H9 (cell line): ENCODE results near the gene NAA25. TPM values are rescaled to one million over a fixed set of nuclear protein-coding genes. Genes with fewer than 3 reads are reported as not detected.

Experiments
- DNase-seq: peaks from one replicate; pipeline ENCODE4 v3.0.0-alpha.2; 2017
- H2AFZ ChIP-seq: one replicate; pipeline ENCODE4 v1.6.1; 2013; ENCODE audit warnings: mild to moderate bottlenecking, low read length, control low read depth, moderate library complexity
- H2AK5ac ChIP-seq: 2 replicates; pipeline ENCODE4 v1.6.1; 2013; ENCODE audit warnings: low read length, control low read depth, mixed read lengths; ENCODE audit not compliant: insufficient read length
- H2BK120ac ChIP-seq: one replicate; pipeline ENCODE4 v1.6.1; 2013; ENCODE audit warnings: low read depth, mild to moderate bottlenecking, low read length, control low read depth, inconsistent platforms; ENCODE audit not compliant: poor library complexity, severe bottlenecking
- H2BK12ac ChIP-seq: 2 replicates; pipeline ENCODE4 v1.6.1; 2013; ENCODE audit warnings: low read length, control low read depth, mixed read lengths, low read depth; ENCODE audit not compliant: insufficient read length
- H2BK15ac ChIP-seq: 2 replicates; pipeline ENCODE4 v1.6.1; 2013; ENCODE audit warnings: low read depth, low read length, control low read depth
- H2BK20ac ChIP-seq: one replicate; pipeline ENCODE4 v1.6.1; 2013; ENCODE audit warnings: low read depth, mild to moderate bottlenecking, low read length, control low read depth, inconsistent platforms; ENCODE audit not compliant: poor library complexity, severe bottlenecking
- H2BK5ac ChIP-seq: 2 replicates; pipeline ENCODE4 v1.6.1; 2013; ENCODE audit warnings: low read length, control low read depth, mixed read lengths; ENCODE audit not compliant: insufficient read length
- H3K14ac ChIP-seq: 2 replicates; pipeline ENCODE4 v1.6.1; 2013; ENCODE audit warnings: low read length, control low read depth; ENCODE audit not compliant: insufficient read depth
- H3K18ac ChIP-seq: 2 replicates; pipeline ENCODE4 v1.6.1; 2013; ENCODE audit warnings: low read depth, mild to moderate bottlenecking, mixed read lengths, low read length, control low read depth; ENCODE audit not compliant: insufficient read length
- H3K23ac ChIP-seq: 2 replicates; pipeline ENCODE4 v1.6.1; 2013; ENCODE audit warnings: low read length, control low read depth, mixed read lengths, low read depth; ENCODE audit not compliant: insufficient read length
- H3K23me2 ChIP-seq: 2 replicates; pipeline ENCODE4 v1.6.1; 2013; ENCODE audit warnings: low read depth, mild to moderate bottlenecking, mixed read lengths, low read length, control low read depth; ENCODE audit not compliant: insufficient read length, poor library complexity, severe bottlenecking
- H3K27ac ChIP-seq: 2 replicates; pipeline ENCODE4 v1.5.1; 2013; ENCODE audit warnings: low read length, control low read depth, mixed read lengths, low read depth; ENCODE audit not compliant: insufficient read length
- H3K27me3 ChIP-seq: 2 replicates; pipeline ENCODE4 v1.6.1; 2013; ENCODE audit warnings: low read length, control low read depth, inconsistent platforms; ENCODE audit not compliant: insufficient read depth
- H3K4ac ChIP-seq: 2 replicates; pipeline ENCODE4 v1.6.1; 2013; ENCODE audit warnings: low read depth, mild to moderate bottlenecking, control low read depth, inconsistent platforms, low read length, moderate library complexity
- H3K4me1 ChIP-seq: 2 replicates; pipeline ENCODE4 v1.6.1; 2013; ENCODE audit warnings: low read length, control low read depth, inconsistent platforms; ENCODE audit not compliant: insufficient read depth
- H3K4me2 ChIP-seq: 2 replicates; pipeline ENCODE4 v1.6.1; 2013; ENCODE audit warnings: low read length, control low read depth, mixed read lengths; ENCODE audit not compliant: insufficient read length, insufficient read depth
- H3K56ac ChIP-seq: 2 replicates; pipeline ENCODE4 v1.6.1; 2013; ENCODE audit warnings: low read depth, mild to moderate bottlenecking, mixed read lengths, low read length, control low read depth; ENCODE audit not compliant: insufficient read length
- H3K79me1 ChIP-seq: 2 replicates; pipeline ENCODE4 v1.6.1; 2013; ENCODE audit warnings: low read depth, mild to moderate bottlenecking, moderate library complexity, low read length, control low read depth, inconsistent platforms; ENCODE audit not compliant: insufficient read depth, poor library complexity, severe bottlenecking
- H3K79me2 ChIP-seq: 2 replicates; pipeline ENCODE4 v1.6.1; 2013; ENCODE audit warnings: low read length, control low read depth, inconsistent platforms; ENCODE audit not compliant: insufficient read depth
- H3K9ac ChIP-seq: 2 replicates; pipeline ENCODE4 v1.6.1; 2013; ENCODE audit warnings: low read length, control low read depth, mixed read lengths; ENCODE audit not compliant: insufficient read length; ENCODE audit errors: extremely low read depth
- H3K9me3 ChIP-seq: one replicate; pipeline ENCODE4 v1.6.1; 2013; ENCODE audit warnings: low read depth, low read length, inconsistent platforms; ENCODE audit not compliant: control insufficient read depth
- H3T11ph ChIP-seq: one replicate; pipeline ENCODE4 v1.6.1; 2013; ENCODE audit warnings: mild to moderate bottlenecking, low read length, control low read depth, inconsistent platforms
- H4K20me1 ChIP-seq: one replicate; pipeline ENCODE4 v1.6.1; 2013; ENCODE audit not compliant: control insufficient read depth, insufficient read length, insufficient read depth
- H4K5ac ChIP-seq: 2 replicates; pipeline ENCODE4 v1.6.1; 2013; ENCODE audit warnings: low read depth, mild to moderate bottlenecking, mixed read lengths, low read length, control low read depth; ENCODE audit not compliant: insufficient read length
- H4K8ac ChIP-seq: replicated peaks from 2 replicates; pipeline ENCODE4 v1.6.1; 2013; ENCODE audit warnings: low read length, control low read depth, mixed read lengths, low read depth; ENCODE audit not compliant: insufficient read length
- H4K91ac ChIP-seq: 2 replicates; pipeline ENCODE4 v1.6.1; 2013; ENCODE audit warnings: low read depth, mild to moderate bottlenecking, moderate library complexity, mixed read lengths, low read length, control low read depth; ENCODE audit not compliant: insufficient read length
- H3K27ac Mint-ChIP-seq, 3 experiments: 2 replicates in 2 of 3; 3 replicates in 1 of 3; pipeline ENCODE4 v1.8.0; 2020 to 2021; ENCODE audit warnings: mixed read lengths in 3 of 3, mild to moderate bottlenecking in 1 of 3, moderate library complexity in 1 of 3
- H3K27me3 Mint-ChIP-seq: 2 replicates; pipeline ENCODE4 v1.8.0; 2021; ENCODE audit warnings: low read depth, mild to moderate bottlenecking, moderate library complexity, mixed read lengths
- H3K36me3 Mint-ChIP-seq, 3 experiments: 2 replicates in 2 of 3; 3 replicates in 1 of 3; pipeline ENCODE4 v1.8.0; 2020 to 2021; ENCODE audit warnings: low read depth in 3 of 3, mixed read lengths in 3 of 3; ENCODE audit not compliant: insufficient read depth in 1 of 3
- H3K4me1 Mint-ChIP-seq, 2 experiments: 2 replicates each; pipeline ENCODE4 v1.8.0; 2020; ENCODE audit warnings: mixed read lengths in 2 of 2
- H3K4me3 Mint-ChIP-seq, 2 experiments: 2 replicates in 1 of 2; 3 replicates in 1 of 2; pipeline ENCODE4 v1.8.0; 2020 to 2021; ENCODE audit warnings: mild to moderate bottlenecking in 2 of 2, mixed read lengths in 2 of 2, moderate library complexity in 1 of 2
- H3K9me3 Mint-ChIP-seq, 2 experiments: 2 replicates in 1 of 2; 3 replicates in 1 of 2; pipeline ENCODE4 v1.8.0; 2020; ENCODE audit warnings: mild to moderate bottlenecking in 2 of 2, mixed read lengths in 2 of 2, moderate library complexity in 1 of 2
- WGBS: extraction: QIAGEN DNeasy Blood & Tissue Kit; methylation state at CpG from one replicate; pipeline ENCODE4 v1.1.7; 2013; ENCODE audit warnings: missing lambda C conversion rate, low lambda C conversion rate, mixed read lengths; ENCODE audit not compliant: insufficient read length; ENCODE audit errors: extremely low coverage; 5-methylcytosine and 5-hydroxymethylcytosine counted together
- total RNA-seq: library from RNA; stranded (reverse); gene quantifications from 2 replicates; pipeline ENCODE4 v1.2.1, GENCODE V29; 2021
- TF ChIP-seq, protein P1 (sequence below): fragments of 200-600 bp; sonication (generic); conservative IDR thresholded peaks from 3 replicates; pipeline ENCODE4 v1.8.0; 2021; ENCODE audit warnings: antibody characterized with exemption, mild to moderate bottlenecking

The NAA25 gene
- total RNA-seq, 1 experiment from 2014 or later: 57.1 TPM

DNA sequence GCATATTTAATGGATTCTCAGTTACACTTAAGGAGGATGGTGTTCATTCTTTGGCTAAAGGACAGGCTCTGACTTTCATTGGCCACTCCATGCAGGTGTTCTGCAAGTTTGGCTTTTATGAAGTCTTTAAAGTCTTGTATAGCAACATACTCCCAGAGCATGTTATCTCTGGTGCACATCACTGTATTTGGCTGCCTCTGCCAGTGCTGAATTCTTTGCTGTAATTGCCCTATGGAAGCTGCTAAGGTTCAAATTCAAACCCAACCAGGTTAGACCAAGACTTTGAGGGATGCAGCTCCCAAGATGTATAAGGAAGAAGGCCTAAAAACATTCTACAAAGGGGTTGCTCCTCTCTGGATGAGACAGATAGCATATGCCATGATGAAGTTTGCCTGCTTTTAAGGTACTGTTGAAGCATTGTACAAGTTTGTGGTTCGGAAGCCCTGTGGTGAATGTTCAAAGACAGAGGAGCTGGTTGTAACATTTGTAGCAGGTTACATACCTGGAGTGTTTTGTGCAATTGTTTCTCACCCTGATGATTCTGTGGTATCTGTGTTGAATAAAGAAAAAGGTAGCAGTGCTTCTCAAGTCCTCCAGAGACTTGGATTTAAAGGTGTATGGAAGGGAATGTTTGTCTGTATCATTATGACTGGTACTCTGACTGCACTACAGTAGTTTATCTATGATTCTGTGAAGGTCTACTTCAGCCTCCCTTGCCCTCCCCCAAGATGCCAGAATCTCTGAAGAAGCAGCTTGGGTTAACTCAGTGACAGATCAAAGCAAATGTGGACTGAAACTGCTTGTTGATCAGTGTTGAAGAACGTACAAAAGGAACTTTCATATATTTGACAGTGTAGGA is 115.1 kb downstream of the NAA25 start:
- H3K27ac ChIP-seq: no peak overlapping the region
- no peak overlapping the region for H4K5ac ChIP-seq
- peaks cover 5 to 7% of the 10 kb centered on the region in 2 experiments; a peak in 2 of 4 replicates for H3K4me1 Mint-ChIP-seq
- no peak overlapping the region for H2BK15ac ChIP-seq
- H3K23me2 ChIP-seq: no peaks in the 10 kb centered on the region
- H4K91ac ChIP-seq: no peak overlapping the region
- no peaks in the 10 kb centered on the region for H3K4me1 ChIP-seq
- no peak overlapping the region for H3K4me2 ChIP-seq
- no peak overlapping the region for H2BK5ac ChIP-seq
- no peak overlapping the region for H3K9ac ChIP-seq
- H3K56ac ChIP-seq: no peak overlapping the region
- no peak overlapping the region for H4K8ac ChIP-seq
- no peaks in the 10 kb centered on the region for H3K27me3 Mint-ChIP-seq
- no peaks in the 10 kb centered on the region for H3K27me3 ChIP-seq
- H3K9me3 Mint-ChIP-seq: no peaks in the 10 kb centered on the region
- no peaks in the 10 kb centered on the region for H3K79me2 ChIP-seq
- H3K36me3 Mint-ChIP-seq: peaks cover 3 to 5% (median 4%) of the 10 kb centered on the region in 3 experiments; a peak in 4 of 7 replicates
- no peak overlapping the region for H3K4ac ChIP-seq
- no peak overlapping the region for H3K18ac ChIP-seq
- H3K4me3 Mint-ChIP-seq: no peak overlapping the region
- H2AK5ac ChIP-seq: no peak overlapping the region
- H3K9me3 ChIP-seq: no peaks in the 10 kb centered on the region
- H3T11ph ChIP-seq: no peak overlapping the region
- H4K20me1 ChIP-seq: no peaks in the 10 kb centered on the region
- TF ChIP-seq, protein P1, sequence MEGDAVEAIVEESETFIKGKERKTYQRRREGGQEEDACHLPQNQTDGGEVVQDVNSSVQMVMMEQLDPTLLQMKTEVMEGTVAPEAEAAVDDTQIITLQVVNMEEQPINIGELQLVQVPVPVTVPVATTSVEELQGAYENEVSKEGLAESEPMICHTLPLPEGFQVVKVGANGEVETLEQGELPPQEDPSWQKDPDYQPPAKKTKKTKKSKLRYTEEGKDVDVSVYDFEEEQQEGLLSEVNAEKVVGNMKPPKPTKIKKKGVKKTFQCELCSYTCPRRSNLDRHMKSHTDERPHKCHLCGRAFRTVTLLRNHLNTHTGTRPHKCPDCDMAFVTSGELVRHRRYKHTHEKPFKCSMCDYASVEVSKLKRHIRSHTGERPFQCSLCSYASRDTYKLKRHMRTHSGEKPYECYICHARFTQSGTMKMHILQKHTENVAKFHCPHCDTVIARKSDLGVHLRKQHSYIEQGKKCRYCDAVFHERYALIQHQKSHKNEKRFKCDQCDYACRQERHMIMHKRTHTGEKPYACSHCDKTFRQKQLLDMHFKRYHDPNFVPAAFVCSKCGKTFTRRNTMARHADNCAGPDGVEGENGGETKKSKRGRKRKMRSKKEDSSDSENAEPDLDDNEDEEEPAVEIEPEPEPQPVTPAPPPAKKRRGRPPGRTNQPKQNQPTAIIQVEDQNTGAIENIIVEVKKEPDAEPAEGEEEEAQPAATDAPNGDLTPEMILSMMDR: no peak
- H3K27ac Mint-ChIP-seq: no peak overlapping the region
- WGBS: no CpG with 5 or more reads among the region's 2 CpGs
- no peak overlapping the region for H2BK20ac ChIP-seq
- DNase-seq: no peak
- H3K14ac ChIP-seq: no peak overlapping the region
- no peaks in the 10 kb centered on the region for H3K79me1 ChIP-seq
- no peak overlapping the region for H2BK12ac ChIP-seq
- H2AFZ ChIP-seq: no peak overlapping the region
- no peak overlapping the region for H2BK120ac ChIP-seq
- H3K23ac ChIP-seq: no peak overlapping the region
